ENCODE measurements around the gene CHRM2. TPM values are rescaled to one million over a fixed set of nuclear protein-coding genes. Genes with fewer than 3 reads are reported as not detected.

The CHRM2 gene
- total RNA-seq, 1 experiment from 2014 or later, result 0.17 TPM

GRCh38 chr7:137003086-137003485, 134.6 kb downstream of the CHRM2 start:
- no peaks in the 10 kb centered on the region for H3F3A ChIP-seq (ENCODE audit: insufficient read depth, low read depth)
- TF ChIP-seq CTCF (conservative IDR thresholded peaks at IDR 0.05), result no peak
- TF ChIP-seq EZH2 (IDR thresholded peaks at IDR 0.05; ENCODE audit: low read depth), result no peak
- no peaks in the 10 kb centered on the region for H3K36me3 ChIP-seq (ENCODE audit: low read depth)
- H3K4me1 ChIP-seq (replicated peaks; ENCODE audit: insufficient read depth), result peaks cover 10% of the 10 kb centered on the region; the same call in 1 of the 2 replicates
- H3K9me2 ChIP-seq (ENCODE audit: insufficient read depth), result no peaks in the 10 kb centered on the region
- BruUV-seq (replicated peaks), result no TSS peak
- H3K27ac ChIP-seq, result no peak overlapping the region
- no peak for DNase-seq
- no peaks in the 10 kb centered on the region for H3K79me2 ChIP-seq (ENCODE audit: low read depth)
- no peaks in the 10 kb centered on the region for H3K9me3 ChIP-seq (ENCODE audit: insufficient read depth, low read depth)
- no peaks in the 10 kb centered on the region for H4K20me1 ChIP-seq (ENCODE audit: insufficient read depth)
- no peaks in the 10 kb centered on the region for H3K27me3 ChIP-seq (ENCODE audit: insufficient read depth, low read depth)
- intact Hi-C loops (cut with micrococcal nuclease; ENCODE audit: unreplicated experiment), result no loop called here
- POLR2A ChIA-PET (ENCODE audit: unreplicated experiment), result no interaction called here
- no peak overlapping the region for H3K4me2 ChIP-seq
- H2AFZ ChIP-seq, result no peak overlapping the region
- H3K4me3 ChIP-seq, result no peak overlapping the region
- CTCF ChIA-PET, result interaction anchor here (0.6 kb wide), 1 partner anchor 129 kb away, joined by 4 read pairs; no protein-coding TSS in a partner anchor

- Histone ChIP-seq H3K9me3 (ENCODE audit: insufficient read depth, low read depth) (no peaks in the 10 kb centered on the region), H3K4me1 (replicated peaks; ENCODE audit: insufficient read depth) (peaks cover 5% of the 10 kb centered on the region; the same call in 1 of the 2 replicates), H3K9me2 (ENCODE audit: insufficient read depth) (no peaks in the 10 kb centered on the region), H3K4me3 (no peak overlapping the region), H3K27me3 (ENCODE audit: insufficient read depth, low read depth) (no peaks in the 10 kb centered on the region), H3K79me2 (ENCODE audit: low read depth) (no peaks in the 10 kb centered on the region), H3F3A (ENCODE audit: insufficient read depth, low read depth) (no peaks in the 10 kb centered on the region), H4K20me1 (ENCODE audit: insufficient read depth) (no peaks in the 10 kb centered on the region), H3K36me3 (ENCODE audit: low read depth) (no peaks in the 10 kb centered on the region), H2AFZ (no peak overlapping the region), H3K4me2 (no peak overlapping the region), H3K27ac (no peak overlapping the region)
- no TSS peak for BruUV-seq (replicated peaks)
- TF ChIP-seq EZH2 (IDR thresholded peaks at IDR 0.05; ENCODE audit: low read depth) (no peak), CTCF (conservative IDR thresholded peaks at IDR 0.05) (no peak)
- DNase-seq, result no peak
- intact Hi-C loops (cut with micrococcal nuclease; ENCODE audit: unreplicated experiment), result no loop called here
- CTCF ChIA-PET, result no interaction called here
- POLR2A ChIA-PET (ENCODE audit: unreplicated experiment), result no interaction called here
Measured at GRCh38 chr7:137003566-137003965, 135.1 kb downstream of the CHRM2 start.

- Histone ChIP-seq H3K36me3 (ENCODE audit: low read depth) (no peaks in the 10 kb centered on the region), H3K4me2 (no peak overlapping the region), H3K79me2 (ENCODE audit: low read depth) (no peaks in the 10 kb centered on the region), H3K4me1 (replicated peaks; ENCODE audit: insufficient read depth) (no peaks in the 10 kb centered on the region), H3K9me2 (ENCODE audit: insufficient read depth) (no peaks in the 10 kb centered on the region), H2AFZ (no peak overlapping the region), H4K20me1 (ENCODE audit: insufficient read depth) (no peaks in the 10 kb centered on the region), H3K27ac (no peak overlapping the region), H3K27me3 (ENCODE audit: insufficient read depth, low read depth) (no peaks in the 10 kb centered on the region), H3K4me3 (no peak overlapping the region), H3F3A (ENCODE audit: insufficient read depth, low read depth) (no peaks in the 10 kb centered on the region), H3K9me3 (ENCODE audit: insufficient read depth, low read depth) (no peaks in the 10 kb centered on the region)
- intact Hi-C loops (cut with micrococcal nuclease; ENCODE audit: unreplicated experiment), result no loop called here
- ChIA-PET CTCF (no interaction called here), POLR2A (ENCODE audit: unreplicated experiment) (no interaction called here)
- DNase-seq, result no peak
- BruUV-seq (replicated peaks), result no TSS peak
- TF ChIP-seq EZH2 (IDR thresholded peaks at IDR 0.05; ENCODE audit: low read depth) (no peak), CTCF (conservative IDR thresholded peaks at IDR 0.05) (no peak)
Measured at GRCh38 chr7:137005873-137006272, 137.4 kb downstream of the CHRM2 start.

Data from PC-9 (cell line).